ENCODE measurements around the gene CDHR4. TPM values are rescaled to one million over a fixed set of nuclear protein-coding genes. Genes with fewer than 3 reads are reported as not detected.

Gene CDHR4
- total RNA-seq, 1 experiment from 2014 or later = 0.17 TPM

- ChIA-PET POLR2A (interaction anchor here (0.6 kb wide), 1 partner anchor 14 kb away, joined by 5 read pairs; no protein-coding TSS in a partner anchor), CTCF (interaction anchor here (1.4 kb wide), 1 partner anchor 31 kb away, joined by 4 read pairs; the partner anchor contains the start of gene INKA1)
- TF ChIP-seq ZNF396 (CRISPR knock-in tag; IDR thresholded peaks at IDR 0.05; ENCODE audit: borderline replicate concordance) = no peak
- TF ChIP-seq ATF1 (CRISPR knock-in tag; IDR thresholded peaks at IDR 0.05) = no peak
- TF ChIP-seq ZNF416 (CRISPR knock-in tag; IDR thresholded peaks at IDR 0.05) = no peak
- no peak for TF ChIP-seq FOXP1 (CRISPR knock-in tag; IDR thresholded peaks at IDR 0.05; ENCODE audit: borderline replicate concordance)
- TF ChIP-seq ZNF232 (CRISPR knock-in tag; IDR thresholded peaks at IDR 0.05) = no peak
- no peak for TF ChIP-seq OVOL2 (CRISPR knock-in tag; IDR thresholded peaks at IDR 0.05; ENCODE audit: borderline replicate concordance)
- no peak for TF ChIP-seq SOX15 (CRISPR knock-in tag; IDR thresholded peaks at IDR 0.05)
- no peak for TF ChIP-seq GTF2I (CRISPR knock-in tag; conservative IDR thresholded peaks at IDR 0.05)
- TF ChIP-seq JAZF1 (CRISPR knock-in tag; IDR thresholded peaks at IDR 0.05) = no peak
- H3K9me3 Mint-ChIP-seq = no peaks in the 10 kb centered on the region
- ATAC-seq (no peak), DNase-seq (ENCODE audit: low spot score) (no peak)
- peaks cover 5% of the 10 kb centered on the region; the same call in 1 of the 2 replicates for H3K36me3 Mint-ChIP-seq
- no peak overlapping the region for H3K4me3 Mint-ChIP-seq
- H3K27me3 Mint-ChIP-seq (ENCODE audit: low read depth) = no peaks in the 10 kb centered on the region
- H3K4me1 Mint-ChIP-seq = no peaks in the 10 kb centered on the region
- H3K27ac Mint-ChIP-seq = peak overlapping the region; percentile 82; the same call in 1 of the 2 replicates
Measured at GRCh38 chr3:49771340-49771938, 28.2 kb downstream of the CDHR4 start.

- POLR2A ChIA-PET = no interaction called here
- CTCF ChIA-PET = interaction anchor here (1.4 kb wide), 1 partner anchor 33 kb away, joined by 4 read pairs; the partner anchor contains the start of gene INKA1
- no peaks in the 10 kb centered on the region for H3K9me3 Mint-ChIP-seq
- DNase-seq (ENCODE audit: low spot score) (no peak), ATAC-seq (no peak)
- no peaks in the 10 kb centered on the region for H3K36me3 Mint-ChIP-seq
- H3K4me3 Mint-ChIP-seq = no peak overlapping the region
- peak overlapping the region; percentile 3; the same call in 1 of the 2 replicates for H3K27ac Mint-ChIP-seq
- no peaks in the 10 kb centered on the region for H3K4me1 Mint-ChIP-seq
- H3K27me3 Mint-ChIP-seq (ENCODE audit: low read depth) = no peaks in the 10 kb centered on the region
- TF ChIP-seq ARID4B (CRISPR knock-in tag; IDR thresholded peaks at IDR 0.05; ENCODE audit: borderline replicate concordance) (no peak), MAX (CRISPR knock-in tag; IDR thresholded peaks at IDR 0.05) (no peak), ZNF423 (CRISPR knock-in tag; IDR thresholded peaks at IDR 0.05) (no peak), MLX (CRISPR knock-in tag; IDR thresholded peaks at IDR 0.05) (no peak), CDX4 (CRISPR knock-in tag; IDR thresholded peaks at IDR 0.05; ENCODE audit: borderline replicate concordance) (no peak), HMGXB4 (CRISPR knock-in tag; IDR thresholded peaks at IDR 0.05) (no peak), ZNF532 (CRISPR knock-in tag; IDR thresholded peaks at IDR 0.05; ENCODE audit: borderline replicate concordance) (no peak), PREB (CRISPR knock-in tag; IDR thresholded peaks at IDR 0.05; ENCODE audit: borderline replicate concordance) (no peak), USF1 (CRISPR knock-in tag; IDR thresholded peaks at IDR 0.05) (no peak)
Measured at GRCh38 chr3:49769926-49770325, 29.7 kb downstream of the CDHR4 start.
